Thyroid gland (tissue), 4 donors: ENCODE data around the gene OR7A10. TPM values are rescaled to one million over a fixed set of nuclear protein-coding genes. Genes with fewer than 3 reads are reported as not detected.

ENCODE experiments used
- DNase-seq, 2 donors: peaks; one replicate each; pipeline ENCODE4 v3.0.0-alpha.2; 2019
- H3K27ac ChIP-seq, 3 donors: fragments of 200-600 bp; sonication (generic); 1 replicate in 2 of 3; 2 replicates in 1 of 3; pipeline ENCODE4 v1.5.1; 2016 to 2019; ENCODE audit warnings: mild to moderate bottlenecking in 1 of 3, moderate library complexity in 1 of 3
- H3K27me3 ChIP-seq: fragments of 200-600 bp; sonication (generic); one replicate; pipeline ENCODE4 v1.5.1; 2019
- H3K36me3 ChIP-seq, 2 donors: fragments of 200-600 bp; sonication (generic); one replicate each; pipeline ENCODE4 v1.5.1; 2016 to 2019
- H3K4me1 ChIP-seq, 2 donors: fragments of 200-600 bp; sonication (generic); one replicate each; pipeline ENCODE4 v1.5.1; 2017 to 2019
- H3K4me3 ChIP-seq, 3 donors: fragments of 200-600 bp; sonication (generic); replicated peaks in 1 of 3; 1 replicate in 2 of 3; 2 replicates in 1 of 3; pipeline ENCODE4 v1.5.1; 2016; ENCODE audit warnings: mild to moderate bottlenecking in 1 of 3
- H3K9me3 ChIP-seq: fragments of 200-600 bp; sonication (generic); one replicate; pipeline ENCODE4 v1.5.1; 2017
- CTCF ChIP-seq, 6 experiments: fragments of 200-600 bp in 3 of 6; fragments of 450-650 bp in 3 of 6; sonication (generic) in 3 of 6; IDR thresholded peaks; one replicate each; pipeline ENCODE4 v1.5.1; 2016 to 2019; ENCODE audit warnings: antibody characterized with exemption in 6 of 6, mild to moderate bottlenecking in 2 of 6, inconsistent platforms in 1 of 6, moderate library complexity in 1 of 6
- POLR2A ChIP-seq, 2 donors: fragments of 450-650 bp; IDR thresholded peaks; one replicate each; pipeline ENCODE4 v1.6.1; 2017; ENCODE audit warnings: antibody characterized with exemption in 2 of 2, mild to moderate bottlenecking in 2 of 2, moderate library complexity in 1 of 2
- WGBS, 2 donors: methylation state at CpG; one replicate each; pipeline ENCODE4 v1.1.5; 2017; 5-methylcytosine and 5-hydroxymethylcytosine counted together
- intact Hi-C: fragments of 100-400 bp; cut with DNase I; formaldehyde crosslinking; loops from one replicate; pipeline ENCODE4 v1.15.1; 2023
- total RNA-seq, 4 donors: library from RNA; depleted of rRNA; stranded (reverse); fragments of >200 nt; gene quantifications; one replicate each; pipeline ENCODE4 v1.2.3, GENCODE V29; 2016

The OR7A10 gene
- total RNA-seq, 4 donors from 2014 or later: not detected

DNA sequence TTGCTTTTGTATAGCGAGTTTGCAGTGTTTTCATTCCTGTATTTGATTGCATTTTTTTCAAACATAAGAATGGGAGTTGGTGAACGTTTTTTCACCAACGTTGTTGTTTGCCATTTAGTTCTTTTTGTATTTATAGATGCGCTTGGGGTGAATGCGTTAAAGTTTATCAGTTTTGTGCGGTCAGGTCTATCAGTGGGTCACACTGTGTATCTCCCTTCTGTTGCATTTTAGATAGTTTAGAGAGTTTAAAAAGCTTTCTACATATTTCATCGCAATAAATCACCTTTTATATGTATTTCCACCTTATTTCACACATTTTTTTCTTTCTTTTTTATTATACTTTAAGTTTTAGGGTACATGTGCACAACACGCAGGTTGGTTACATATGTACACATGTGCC is 30.1 kb downstream of the OR7A10 start:
- Histone ChIP-seq H3K9me3 (no peaks in the 10 kb centered on the region), H3K36me3 (no peaks in the 10 kb centered on the region), H3K4me1 (no peaks in the 10 kb centered on the region), H3K4me3 (no peak overlapping the region), H3K27me3 (no peaks in the 10 kb centered on the region), H3K27ac (no peak overlapping the region)
- DNase-seq: no peak
- intact Hi-C loops: no loop called here
- TF ChIP-seq POLR2A (IDR thresholded peaks at IDR 0.05): no peak
- TF ChIP-seq CTCF (IDR thresholded peaks at IDR 0.05): no peak
- WGBS, 2 donors: 79 to 82% methylated on average over 8 of the region's 8 CpGs

GRCh38 chr19:14817052-14817451 is 31.7 kb downstream of the OR7A10 start:
- DNase-seq: no peak
- TF ChIP-seq POLR2A (IDR thresholded peaks at IDR 0.05) (no peak), CTCF (IDR thresholded peaks at IDR 0.05) (no peak)
- WGBS, 2 donors: 62 to 68% methylated on average over 3 of the region's 3 CpGs

GRCh38 chr19:14814982-14815652 is 33.6 kb downstream of the OR7A10 start:
- H3K27me3 ChIP-seq: no peaks in the 10 kb centered on the region
- H3K4me1 ChIP-seq: no peaks in the 10 kb centered on the region
- intact Hi-C loops: no loop called here
- DNase-seq: no peak
- no peak for TF ChIP-seq POLR2A (IDR thresholded peaks at IDR 0.05)
- no peak for TF ChIP-seq CTCF (IDR thresholded peaks at IDR 0.05)
- no peak overlapping the region for H3K27ac ChIP-seq
- no peaks in the 10 kb centered on the region for H3K36me3 ChIP-seq
- 60 to 71% methylated on average over 2 of the region's 2 CpGs for WGBS, 2 donors
- H3K9me3 ChIP-seq: no peaks in the 10 kb centered on the region
- no peak overlapping the region for H3K4me3 ChIP-seq

More at GRCh38 chr19:14817052-14817451, 31.7 kb downstream of the OR7A10 start:
- Histone ChIP-seq H3K36me3 (no peaks in the 10 kb centered on the region), H3K4me3 (no peak overlapping the region), H3K4me1 (no peaks in the 10 kb centered on the region), H3K27me3 (no peaks in the 10 kb centered on the region), H3K27ac (no peak overlapping the region), H3K9me3 (no peaks in the 10 kb centered on the region)
- intact Hi-C loops: no loop called here

DNA sequence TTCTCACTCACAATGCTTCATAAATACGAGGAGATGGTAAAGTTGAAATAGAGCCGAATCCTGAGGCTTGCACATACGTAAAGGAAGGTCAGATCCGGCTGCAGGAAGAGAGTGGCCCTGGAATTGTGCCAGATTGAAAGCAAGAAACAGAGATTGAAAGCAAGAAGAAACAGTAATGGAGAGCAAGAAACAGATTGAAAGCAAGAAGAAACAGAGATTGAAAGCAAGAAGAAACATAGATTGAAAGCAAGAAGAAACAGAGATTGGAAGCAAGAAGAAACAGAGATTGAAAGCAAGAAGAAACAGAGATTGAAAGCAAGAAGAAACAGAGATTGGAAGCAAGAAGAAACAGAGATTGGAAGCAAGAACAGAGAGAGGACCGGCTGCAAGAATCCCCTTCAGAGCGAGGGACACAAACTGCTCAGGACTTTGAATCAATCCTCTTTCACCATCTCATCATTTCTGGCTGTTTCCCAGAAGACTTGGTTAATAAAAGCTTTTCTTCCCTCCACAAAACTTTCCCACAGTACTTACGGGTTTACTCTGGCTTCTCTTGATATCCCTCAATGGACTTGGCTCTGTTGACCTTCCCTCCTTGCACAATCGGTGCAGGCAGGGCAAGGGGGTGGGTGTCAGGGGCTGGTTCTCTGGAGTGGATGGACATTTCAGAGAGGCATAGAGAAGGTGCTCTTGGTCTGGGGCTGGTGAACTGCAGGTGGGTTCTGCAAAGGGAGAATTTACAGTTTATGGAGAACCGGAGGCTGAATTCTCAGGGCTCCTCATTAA is 39.3 kb downstream of the OR7A10 start:
- Histone ChIP-seq H3K4me1 (no peaks in the 10 kb centered on the region), H3K9me3 (no peaks in the 10 kb centered on the region), H3K27ac (no peak overlapping the region), H3K36me3 (no peaks in the 10 kb centered on the region), H3K4me3 (no peak overlapping the region), H3K27me3 (no peaks in the 10 kb centered on the region)
- TF ChIP-seq CTCF (IDR thresholded peaks at IDR 0.05) (no peak), POLR2A (IDR thresholded peaks at IDR 0.05) (no peak)
- intact Hi-C loops: no loop called here
- 33 to 40% methylated on average over 9 of the region's 9 CpGs for WGBS, 2 donors
- no peak for DNase-seq

GRCh38 chr19:14804765-14805164 is 44.0 kb downstream of the OR7A10 start:
- intact Hi-C loops: no loop called here
- no peaks in the 10 kb centered on the region for H3K4me1 ChIP-seq

More at GRCh38 chr19:14804765-14805164, 44.0 kb downstream of the OR7A10 start:
- Histone ChIP-seq H3K4me3 (no peak overlapping the region), H3K27ac (no peak overlapping the region), H3K36me3 (no peaks in the 10 kb centered on the region), H3K27me3 (no peaks in the 10 kb centered on the region), H3K9me3 (no peaks in the 10 kb centered on the region)
- no peak for DNase-seq
- 82 to 89% methylated on average over 3 of the region's 3 CpGs for WGBS, 2 donors
- TF ChIP-seq CTCF (IDR thresholded peaks at IDR 0.05): no peak
- no peak for TF ChIP-seq POLR2A (IDR thresholded peaks at IDR 0.05)
